ENCODE measurements around the gene CIB4. TPM values are rescaled to one million over a fixed set of nuclear protein-coding genes. Genes with fewer than 3 reads are reported as not detected.

CIB4 gene
- total RNA-seq, 1 experiment from 2014 or later = not detected

DNA sequence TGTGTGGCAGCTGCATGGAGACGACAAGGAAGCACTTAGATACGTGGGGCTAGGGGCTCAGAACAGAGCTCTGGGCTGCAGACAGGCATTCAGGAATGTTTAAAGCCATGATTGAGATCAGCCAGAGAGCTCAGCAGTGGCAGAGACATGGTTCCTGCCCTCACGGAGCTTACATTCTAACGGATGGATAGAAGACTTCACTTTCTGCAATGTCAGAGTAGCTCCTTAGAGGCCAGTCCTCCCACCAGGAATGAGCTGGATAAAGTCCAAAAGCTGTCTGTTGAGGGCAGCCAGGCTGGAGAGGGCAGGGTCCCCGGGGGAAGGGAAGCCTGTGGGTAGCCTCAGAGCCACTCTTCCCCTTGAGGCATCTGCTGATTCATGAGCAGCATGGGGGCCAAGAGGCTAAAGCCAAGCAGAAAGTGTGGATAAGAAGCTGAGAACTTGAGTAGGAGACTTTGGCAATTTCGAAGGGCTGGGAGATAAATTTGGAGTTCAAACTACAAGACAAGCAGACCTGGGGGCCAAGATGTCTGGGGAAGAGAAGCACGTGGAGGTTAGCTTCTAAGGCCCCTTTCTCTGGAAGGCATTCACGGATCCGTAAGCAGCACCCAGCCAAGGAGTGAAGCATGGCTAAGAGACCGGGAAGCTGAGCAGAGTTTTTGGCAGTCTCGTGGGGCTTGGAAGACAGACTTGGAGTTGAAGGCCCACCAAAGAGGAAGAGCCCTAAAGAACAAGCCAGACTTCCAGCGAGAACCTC lies 9.7 kb upstream of the CIB4 start:
- Histone ChIP-seq H3K4me3 (ENCODE audit: low read depth, low read length, poor library complexity, severe bottlenecking) (no peak overlapping the region), H3K27me3 (replicated peaks; ENCODE audit: insufficient read depth, low read depth, low read length, poor library complexity) (no peaks in the 10 kb centered on the region), H3K4me1 (ENCODE audit: insufficient read depth, low read length, poor library complexity, severe bottlenecking) (peaks cover 16% of the 10 kb centered on the region), H3K9me3 (ENCODE audit: low read depth, low read length, poor library complexity, severe bottlenecking) (no peaks in the 10 kb centered on the region), H3K27ac (ENCODE audit: low read depth, low read length, poor library complexity, severe bottlenecking) (no peak overlapping the region), H3K36me3 (ENCODE audit: insufficient read depth, low read length, poor library complexity, severe bottlenecking) (no peaks in the 10 kb centered on the region)
- no TSS peak for BruUV-seq (replicated peaks)
- intact Hi-C loops (cut with micrococcal nuclease; ENCODE audit: unreplicated experiment) = no loop called here
- TF ChIP-seq EZH2 (IDR thresholded peaks at IDR 0.05; ENCODE audit: borderline replicate concordance, low read depth, low read length, poor library complexity, severe bottlenecking) = no peak
- TF ChIP-seq, protein P1, sequence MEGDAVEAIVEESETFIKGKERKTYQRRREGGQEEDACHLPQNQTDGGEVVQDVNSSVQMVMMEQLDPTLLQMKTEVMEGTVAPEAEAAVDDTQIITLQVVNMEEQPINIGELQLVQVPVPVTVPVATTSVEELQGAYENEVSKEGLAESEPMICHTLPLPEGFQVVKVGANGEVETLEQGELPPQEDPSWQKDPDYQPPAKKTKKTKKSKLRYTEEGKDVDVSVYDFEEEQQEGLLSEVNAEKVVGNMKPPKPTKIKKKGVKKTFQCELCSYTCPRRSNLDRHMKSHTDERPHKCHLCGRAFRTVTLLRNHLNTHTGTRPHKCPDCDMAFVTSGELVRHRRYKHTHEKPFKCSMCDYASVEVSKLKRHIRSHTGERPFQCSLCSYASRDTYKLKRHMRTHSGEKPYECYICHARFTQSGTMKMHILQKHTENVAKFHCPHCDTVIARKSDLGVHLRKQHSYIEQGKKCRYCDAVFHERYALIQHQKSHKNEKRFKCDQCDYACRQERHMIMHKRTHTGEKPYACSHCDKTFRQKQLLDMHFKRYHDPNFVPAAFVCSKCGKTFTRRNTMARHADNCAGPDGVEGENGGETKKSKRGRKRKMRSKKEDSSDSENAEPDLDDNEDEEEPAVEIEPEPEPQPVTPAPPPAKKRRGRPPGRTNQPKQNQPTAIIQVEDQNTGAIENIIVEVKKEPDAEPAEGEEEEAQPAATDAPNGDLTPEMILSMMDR (conservative IDR thresholded peaks at IDR 0.05; ENCODE audit: low read depth, low read length) = no peak
- no peak for DNase-seq (ENCODE audit: low spot score)
- ChIA-PET CTCF (no interaction called here), POLR2A (ENCODE audit: low non-redundant PET) (no interaction called here)

DNA sequence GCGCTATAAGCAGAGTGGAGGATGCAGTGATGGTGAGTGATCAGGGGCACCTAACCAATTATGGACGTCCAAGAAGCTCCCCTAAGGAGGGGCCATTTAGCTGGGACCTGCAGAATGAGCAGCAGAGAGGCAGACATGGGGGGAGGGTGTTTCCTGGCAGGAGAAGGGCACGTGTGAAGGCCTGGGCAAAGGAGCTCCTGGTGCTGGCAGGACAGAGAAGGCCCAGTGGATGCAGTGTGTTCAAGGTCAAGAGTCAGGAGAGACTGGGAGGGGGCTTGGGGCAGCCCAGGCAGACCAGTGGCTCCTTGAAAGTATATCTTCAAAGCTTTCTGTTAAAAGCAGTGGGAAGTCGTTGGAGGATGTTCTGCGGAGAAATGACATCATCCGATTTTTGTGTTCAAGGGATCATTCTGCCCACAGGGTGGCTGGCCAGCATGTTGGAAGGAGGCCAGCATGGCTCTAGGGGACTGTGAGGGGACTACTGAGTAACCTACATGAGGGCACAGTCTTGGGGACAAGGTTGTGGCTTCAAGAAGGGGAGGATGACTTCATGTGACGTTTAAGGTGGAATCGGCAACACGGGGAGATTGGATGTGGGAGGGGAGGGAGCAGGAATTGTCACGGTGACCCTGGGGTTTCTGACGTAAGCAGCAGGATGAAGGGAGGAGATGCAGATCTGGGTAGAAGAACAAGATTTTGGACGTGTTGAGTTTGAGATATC lies 9.0 kb upstream of the CIB4 start:
- TF ChIP-seq, protein P1 (conservative IDR thresholded peaks at IDR 0.05; ENCODE audit: low read depth, low read length) = no peak
- no peak for TF ChIP-seq EZH2 (IDR thresholded peaks at IDR 0.05; ENCODE audit: borderline replicate concordance, low read depth, low read length, poor library complexity, severe bottlenecking)
- Histone ChIP-seq H3K36me3 (ENCODE audit: insufficient read depth, low read length, poor library complexity, severe bottlenecking) (no peaks in the 10 kb centered on the region), H3K27ac (ENCODE audit: low read depth, low read length, poor library complexity, severe bottlenecking) (no peak overlapping the region), H3K27me3 (replicated peaks; ENCODE audit: insufficient read depth, low read depth, low read length, poor library complexity) (no peaks in the 10 kb centered on the region), H3K4me1 (ENCODE audit: insufficient read depth, low read length, poor library complexity, severe bottlenecking) (peaks cover 16% of the 10 kb centered on the region), H3K4me3 (ENCODE audit: low read depth, low read length, poor library complexity, severe bottlenecking) (no peak overlapping the region), H3K9me3 (ENCODE audit: low read depth, low read length, poor library complexity, severe bottlenecking) (no peaks in the 10 kb centered on the region)
- no TSS peak for BruUV-seq (replicated peaks)
- intact Hi-C loops (cut with micrococcal nuclease; ENCODE audit: unreplicated experiment) = no loop called here
- DNase-seq (ENCODE audit: low spot score) = no peak
- ChIA-PET POLR2A (ENCODE audit: low non-redundant PET) (no interaction called here), CTCF (no interaction called here)

- TF ChIP-seq, protein P1 (conservative IDR thresholded peaks at IDR 0.05; ENCODE audit: low read depth, low read length) = no peak
- TF ChIP-seq EZH2 (IDR thresholded peaks at IDR 0.05; ENCODE audit: borderline replicate concordance, low read depth, low read length, poor library complexity, severe bottlenecking) = no peak
- no peak overlapping the region for H3K4me3 ChIP-seq (ENCODE audit: low read depth, low read length, poor library complexity, severe bottlenecking)
- peak; percentile 45 for DNase-seq (ENCODE audit: low spot score)
- no peaks in the 10 kb centered on the region for H3K27me3 ChIP-seq (replicated peaks; ENCODE audit: insufficient read depth, low read depth, low read length, poor library complexity)
- no peak overlapping the region for H3K27ac ChIP-seq (ENCODE audit: low read depth, low read length, poor library complexity, severe bottlenecking)
- ChIA-PET CTCF (no interaction called here), POLR2A (ENCODE audit: low non-redundant PET) (no interaction called here)
- H3K9me3 ChIP-seq (ENCODE audit: low read depth, low read length, poor library complexity, severe bottlenecking) = no peaks in the 10 kb centered on the region
- no peaks in the 10 kb centered on the region for H3K36me3 ChIP-seq (ENCODE audit: insufficient read depth, low read length, poor library complexity, severe bottlenecking)
- H3K4me1 ChIP-seq (ENCODE audit: insufficient read depth, low read length, poor library complexity, severe bottlenecking) = peaks cover 16% of the 10 kb centered on the region
- BruUV-seq (replicated peaks) = no TSS peak
- intact Hi-C loops (cut with micrococcal nuclease; ENCODE audit: unreplicated experiment) = no loop called here
Observed at GRCh38 chr2:26649322-26649721, 8.2 kb upstream of the CIB4 start.
